IMR-90 (cell line): Measurements from ENCODE around the gene FAM98C.

ENCODE experiments used
- CTCF ChIP-seq: conservative IDR thresholded peaks from 2 replicates; pipeline ENCODE4 v1.5.1; 2012; ENCODE audit warnings: mild to moderate bottlenecking, low read depth, low read length, improper control_type of control experiment
- POLR2A ChIP-seq: IDR thresholded peaks from 2 replicates; pipeline ENCODE4 v1.6.1; 2012; ENCODE audit warnings: mild to moderate bottlenecking, low read depth, low read length

GRCh38 chr19:38359242-38360021 lies 43.5 kb upstream of the FAM98C start:
- TF ChIP-seq CTCF (no peak), POLR2A (no peak)
